Measurements from ENCODE around the gene MAST4. TPM values are rescaled to one million over a fixed set of nuclear protein-coding genes. Genes with fewer than 3 reads are reported as not detected.

Gene MAST4
- total RNA-seq, 1 donor from 2014 or later: 55.2 TPM

GRCh38 chr5:66863243-66864170 lies 267.3 kb downstream of the MAST4 start:
- DNase-seq (ENCODE audit: low spot score in 2 of 2): no peak
- no peak overlapping the region for H3K4me3 ChIP-seq
- H3K36me3 ChIP-seq: no peaks in the 10 kb centered on the region
- intact Hi-C loops (cut with DNase I): no loop called here
- TF ChIP-seq CTCF (IDR thresholded peaks at IDR 0.05): no peak
- H3K27me3 ChIP-seq: no peaks in the 10 kb centered on the region
- no peak overlapping the region for H3K27ac ChIP-seq
- H3K9me3 ChIP-seq: no peaks in the 10 kb centered on the region
- H3K4me1 ChIP-seq: no peaks in the 10 kb centered on the region

- no peaks in the 10 kb centered on the region for H3K9me3 ChIP-seq
- H3K27ac ChIP-seq: no peak overlapping the region
- no peak for DNase-seq (ENCODE audit: low spot score in 2 of 2)
- no peaks in the 10 kb centered on the region for H3K36me3 ChIP-seq
- no peaks in the 10 kb centered on the region for H3K27me3 ChIP-seq
- H3K4me1 ChIP-seq: no peaks in the 10 kb centered on the region
- no peak overlapping the region for H3K4me3 ChIP-seq
- intact Hi-C loops (cut with DNase I): no loop called here
- TF ChIP-seq CTCF (IDR thresholded peaks at IDR 0.05): peak in 1 of 3 experiments; percentile 35
These were observed 268.2 kb downstream of the MAST4 start for GRCh38 chr5:66864240-66864884.

GRCh38 chr5:66867618-66868322 lies 271.6 kb downstream of the MAST4 start:
- Histone ChIP-seq H3K27me3 (no peaks in the 10 kb centered on the region), H3K36me3 (no peaks in the 10 kb centered on the region)
- intact Hi-C loops (cut with DNase I): no loop called here

GRCh38 chr5:66869347-66869746 lies 273.2 kb downstream of the MAST4 start:
- H3K27me3 ChIP-seq: no peaks in the 10 kb centered on the region
- intact Hi-C loops (cut with DNase I): no loop called here
- H3K4me3 ChIP-seq: no peak overlapping the region
- no peak overlapping the region for H3K27ac ChIP-seq
- no peaks in the 10 kb centered on the region for H3K4me1 ChIP-seq
- no peaks in the 10 kb centered on the region for H3K9me3 ChIP-seq
- TF ChIP-seq CTCF (IDR thresholded peaks at IDR 0.05): no peak
- DNase-seq (ENCODE audit: low spot score in 2 of 2): no peak
- H3K36me3 ChIP-seq: no peaks in the 10 kb centered on the region

More at GRCh38 chr5:66867618-66868322, 271.6 kb downstream of the MAST4 start:
- Histone ChIP-seq H3K4me1 (no peaks in the 10 kb centered on the region), H3K4me3 (no peak overlapping the region), H3K27ac (no peak overlapping the region), H3K9me3 (no peaks in the 10 kb centered on the region)
- DNase-seq (ENCODE audit: low spot score in 2 of 2): no peak
- no peak for TF ChIP-seq CTCF (IDR thresholded peaks at IDR 0.05)

GRCh38 chr5:66870708-66871107 lies 274.5 kb downstream of the MAST4 start:
- H3K9me3 ChIP-seq: no peaks in the 10 kb centered on the region
- TF ChIP-seq CTCF (IDR thresholded peaks at IDR 0.05): no peak
- intact Hi-C loops (cut with DNase I): no loop called here
- H3K4me3 ChIP-seq: no peak overlapping the region
- H3K4me1 ChIP-seq: no peaks in the 10 kb centered on the region
- H3K27me3 ChIP-seq: no peaks in the 10 kb centered on the region
- no peak overlapping the region for H3K27ac ChIP-seq
- no peak for DNase-seq (ENCODE audit: low spot score in 2 of 2)
- H3K36me3 ChIP-seq: no peaks in the 10 kb centered on the region
